CD4-positive, alpha-beta T cell treated with Interferon alpha-2 for 1 hour (primary cell): ENCODE data around the gene ARL6IP1.
"Not testable (repeated sequence)": the region's sequence is repeated elsewhere in the genome, so short reads cannot be mapped to it uniquely, and the experiment has no call there.

ENCODE experiments used
- DNase-seq, 2 donors: peaks; one replicate each; pipeline ENCODE4 v3.0.0-alpha.2; 2020 to 2022

The ARL6IP1 gene

DNA sequence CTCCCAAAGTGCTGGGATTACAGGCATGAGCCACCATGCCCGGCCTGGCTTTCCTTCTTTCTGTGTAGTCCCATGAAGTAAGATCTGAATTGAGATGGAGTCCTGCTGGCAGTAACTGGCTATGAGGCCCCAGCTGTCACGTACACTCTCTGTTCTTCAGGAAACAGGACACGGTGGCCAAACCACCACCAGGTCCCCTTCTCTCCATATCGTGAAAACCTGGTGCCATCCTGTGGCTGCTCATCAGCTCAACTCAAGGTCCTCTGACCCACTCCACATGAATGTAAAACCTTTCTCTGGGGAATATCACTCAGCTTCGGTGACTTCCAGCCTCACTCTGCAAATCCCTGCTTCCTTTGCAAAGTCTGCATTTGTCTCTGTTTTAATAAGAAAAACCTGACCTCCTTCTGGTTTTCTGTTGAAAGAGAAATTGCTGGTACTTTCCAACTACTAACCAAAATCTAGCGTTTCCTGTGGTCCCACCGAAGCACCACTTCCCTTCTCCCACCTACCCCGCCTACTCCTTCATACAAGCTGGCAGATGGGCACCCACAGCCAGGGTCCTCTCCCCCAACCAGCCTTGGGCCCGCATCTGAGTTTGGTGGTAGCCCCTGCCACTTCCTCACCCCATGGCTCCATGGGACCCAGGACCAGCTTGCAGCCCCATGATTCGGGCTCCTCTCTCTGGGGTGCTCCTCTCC, 43.2 kb downstream of the ARL6IP1 start:
- not testable (repeated sequence) for DNase-seq

- not testable (repeated sequence) for DNase-seq
These were observed 44.7 kb downstream of the ARL6IP1 start for GRCh38 chr16:18756639-18757038.

DNA sequence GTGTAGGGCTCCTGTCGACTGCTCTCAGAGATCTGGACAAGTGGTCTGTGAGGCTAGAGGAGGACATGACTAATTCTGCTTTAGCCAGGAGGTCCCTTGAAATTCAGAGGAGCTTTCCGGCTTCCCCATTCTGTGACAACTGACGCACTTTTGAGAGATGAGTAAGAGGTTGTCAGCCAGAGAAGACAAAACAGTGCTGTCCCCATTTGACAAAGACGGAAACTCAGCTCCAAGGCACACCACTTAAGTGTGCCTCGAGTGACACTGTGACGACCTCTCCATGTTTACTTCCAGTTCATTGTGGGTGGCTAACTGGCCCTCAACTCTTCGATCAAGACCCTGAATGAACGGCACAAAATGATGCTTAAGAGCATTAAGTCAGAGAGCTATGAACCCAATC, 58.5 kb downstream of the ARL6IP1 start:
- DNase-seq: not testable (repeated sequence)
